ENCODE measurements around the gene PLEKHA6.

PLEKHA6 gene, protein sequence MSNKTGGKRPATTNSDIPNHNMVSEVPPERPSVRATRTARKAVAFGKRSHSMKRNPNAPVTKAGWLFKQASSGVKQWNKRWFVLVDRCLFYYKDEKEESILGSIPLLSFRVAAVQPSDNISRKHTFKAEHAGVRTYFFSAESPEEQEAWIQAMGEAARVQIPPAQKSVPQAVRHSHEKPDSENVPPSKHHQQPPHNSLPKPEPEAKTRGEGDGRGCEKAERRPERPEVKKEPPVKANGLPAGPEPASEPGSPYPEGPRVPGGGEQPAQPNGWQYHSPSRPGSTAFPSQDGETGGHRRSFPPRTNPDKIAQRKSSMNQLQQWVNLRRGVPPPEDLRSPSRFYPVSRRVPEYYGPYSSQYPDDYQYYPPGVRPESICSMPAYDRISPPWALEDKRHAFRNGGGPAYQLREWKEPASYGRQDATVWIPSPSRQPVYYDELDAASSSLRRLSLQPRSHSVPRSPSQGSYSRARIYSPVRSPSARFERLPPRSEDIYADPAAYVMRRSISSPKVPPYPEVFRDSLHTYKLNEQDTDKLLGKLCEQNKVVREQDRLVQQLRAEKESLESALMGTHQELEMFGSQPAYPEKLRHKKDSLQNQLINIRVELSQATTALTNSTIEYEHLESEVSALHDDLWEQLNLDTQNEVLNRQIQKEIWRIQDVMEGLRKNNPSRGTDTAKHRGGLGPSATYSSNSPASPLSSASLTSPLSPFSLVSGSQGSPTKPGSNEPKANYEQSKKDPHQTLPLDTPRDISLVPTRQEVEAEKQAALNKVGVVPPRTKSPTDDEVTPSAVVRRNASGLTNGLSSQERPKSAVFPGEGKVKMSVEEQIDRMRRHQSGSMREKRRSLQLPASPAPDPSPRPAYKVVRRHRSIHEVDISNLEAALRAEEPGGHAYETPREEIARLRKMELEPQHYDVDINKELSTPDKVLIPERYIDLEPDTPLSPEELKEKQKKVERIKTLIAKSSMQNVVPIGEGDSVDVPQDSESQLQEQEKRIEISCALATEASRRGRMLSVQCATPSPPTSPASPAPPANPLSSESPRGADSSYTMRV

DNA sequence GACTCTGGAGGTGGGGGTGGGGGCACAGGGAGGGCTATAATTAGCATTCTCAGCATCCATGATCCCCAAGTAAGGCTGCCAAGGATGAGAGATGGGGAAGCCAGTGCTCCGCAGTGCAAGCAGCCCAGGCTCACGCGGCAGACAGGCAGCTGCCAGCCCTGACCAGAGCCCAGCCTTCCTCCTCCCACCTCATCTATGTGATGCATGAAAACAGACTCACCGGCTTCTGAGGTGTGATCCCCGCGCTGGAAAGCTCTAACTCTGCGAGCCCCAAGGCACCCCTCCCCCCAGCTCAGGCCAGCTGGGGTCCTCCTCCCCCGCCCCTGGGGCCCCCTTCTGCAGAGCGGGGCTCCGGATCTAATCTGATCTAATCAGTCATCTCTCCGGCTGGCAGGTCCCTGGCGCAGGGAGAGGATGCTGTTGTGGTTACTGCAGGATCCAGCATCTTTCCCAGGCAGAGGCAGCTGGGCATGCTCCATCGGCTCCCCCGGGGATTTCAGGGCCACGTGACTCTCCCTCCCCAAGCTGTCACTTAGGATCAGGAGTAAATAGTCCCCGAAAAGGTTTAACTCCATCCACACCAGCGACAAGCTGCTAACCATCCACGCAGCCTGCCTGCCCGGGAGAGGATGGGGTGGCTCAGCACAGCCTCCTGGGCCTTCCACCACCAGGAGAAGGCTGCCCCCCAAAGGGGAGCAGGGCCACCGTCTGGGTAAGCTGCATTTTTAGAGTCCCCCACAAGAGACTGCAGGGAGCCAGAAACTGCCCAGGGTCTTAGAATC, at the start of gene PLEKHA6:
PLEKHA6 (minus strand) TSS at position 456 of the 782 bp plus-strand sequence. CDS start 86,202 bp downstream, outside the sequence.
- DNase-seq (ENCODE audit: low read depth in 2 of 2, low spot score in 1 of 2), result no peak

DNA sequence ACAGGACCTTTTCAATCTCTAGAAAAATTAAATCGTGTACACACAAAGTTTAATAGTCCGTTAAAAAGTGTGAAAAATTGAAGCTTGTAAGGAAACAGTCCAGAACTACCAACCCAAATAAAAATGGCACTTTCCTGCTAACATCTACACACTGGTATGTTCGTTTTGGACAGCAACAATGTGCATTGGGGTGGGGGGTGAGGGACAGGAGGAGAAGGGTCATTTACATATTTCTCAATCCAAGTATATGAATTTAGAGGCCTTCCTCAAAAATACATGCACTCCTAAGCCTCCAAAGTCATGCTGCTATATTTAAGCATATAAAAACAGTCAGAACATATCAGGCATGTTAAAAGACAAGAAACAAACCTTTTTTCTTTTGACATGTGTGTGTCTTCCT, 49.4 kb upstream of the PLEKHA6 start:
- no peak for DNase-seq (ENCODE audit: low read depth in 2 of 2, low spot score in 1 of 2)

GRCh38 chr1:204408602-204409001, 48.9 kb upstream of the PLEKHA6 start:
- no peak for DNase-seq (ENCODE audit: low read depth in 2 of 2, low spot score in 1 of 2)

DNA sequence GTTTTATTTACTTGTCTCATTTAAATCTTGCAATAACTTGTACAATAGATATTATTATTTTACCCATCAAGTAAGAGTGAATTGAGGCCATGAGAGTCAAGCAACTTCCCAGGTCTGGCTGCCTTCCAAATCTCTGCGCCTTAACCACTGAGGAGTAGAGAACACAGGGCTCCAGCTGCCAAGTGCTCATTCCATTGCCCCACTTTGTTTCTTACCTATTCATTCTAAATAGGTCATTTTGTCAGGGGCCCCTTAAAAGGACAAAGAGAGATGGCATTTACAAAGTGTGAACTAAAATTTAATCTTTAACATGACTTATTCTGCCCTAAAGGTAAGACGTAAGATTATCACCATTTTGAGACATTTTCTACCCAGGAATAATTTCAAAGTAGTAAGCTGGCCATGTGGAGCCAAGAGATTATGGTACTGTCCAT, 48.4 kb upstream of the PLEKHA6 start:
- DNase-seq (ENCODE audit: low read depth in 2 of 2, low spot score in 1 of 2), result no peak

DNA sequence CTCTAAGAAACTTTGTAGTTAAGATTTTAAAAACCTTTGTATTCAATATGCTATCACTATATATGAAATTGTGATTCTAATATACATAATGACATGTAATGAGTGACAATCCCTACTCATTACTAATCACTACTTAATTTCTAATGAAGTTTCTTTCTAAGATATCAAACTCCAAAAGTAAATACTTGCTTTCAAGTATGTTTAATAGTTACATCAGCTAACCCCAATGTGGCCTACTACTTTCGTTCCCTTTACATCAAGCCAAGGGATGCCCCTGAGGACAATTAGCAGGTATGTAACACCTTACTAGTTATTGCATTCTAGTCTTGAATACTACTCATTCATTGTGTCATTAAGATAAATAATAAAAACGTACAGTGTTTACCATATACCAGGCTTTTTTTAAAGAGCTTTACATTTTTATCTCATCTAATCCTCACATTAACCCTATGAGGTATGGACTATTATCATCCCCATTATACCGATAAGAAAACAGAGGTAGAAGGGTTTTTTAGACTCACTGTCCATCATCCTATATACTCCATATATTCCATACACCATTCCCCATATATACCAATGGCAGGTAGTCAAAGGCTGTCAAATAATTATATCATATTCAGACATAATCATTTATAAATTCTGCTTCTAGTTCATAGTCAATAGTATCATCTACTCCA, 47.7 kb upstream of the PLEKHA6 start:
- no peak for DNase-seq (ENCODE audit: low read depth in 2 of 2, low spot score in 1 of 2)

- no peak for DNase-seq (ENCODE audit: low read depth in 2 of 2, low spot score in 1 of 2)
These were observed 46.9 kb upstream of the PLEKHA6 start for GRCh38 chr1:204406621-204407020.

- no peak for DNase-seq (ENCODE audit: low read depth in 2 of 2, low spot score in 1 of 2)
These were observed 46.3 kb upstream of the PLEKHA6 start for GRCh38 chr1:204405988-204406387.

DNA sequence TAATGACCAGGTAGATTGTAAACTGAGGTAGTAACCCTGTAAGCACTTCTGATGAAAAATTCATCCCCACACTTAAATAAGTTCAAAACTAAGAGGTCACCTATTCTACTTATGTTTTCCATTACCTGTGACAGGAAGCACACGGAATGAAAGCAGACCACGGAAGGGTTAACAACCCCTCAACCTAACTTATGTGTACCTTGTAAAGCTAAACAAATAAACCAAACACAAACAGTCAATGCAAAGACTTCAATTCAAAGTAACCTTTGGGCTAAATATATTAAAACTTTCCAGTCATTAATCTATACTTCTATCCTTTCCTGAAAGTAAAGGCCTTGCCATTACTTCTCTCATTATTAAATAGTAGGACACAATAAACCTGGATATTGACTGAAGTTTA, 44.9 kb upstream of the PLEKHA6 start:
- DNase-seq (ENCODE audit: low read depth in 2 of 2, low spot score in 1 of 2), result no peak

- DNase-seq (ENCODE audit: low read depth in 2 of 2, low spot score in 1 of 2), result no peak
These were observed 42.7 kb upstream of the PLEKHA6 start for GRCh38 chr1:204402391-204402790.

GRCh38 chr1:204401730-204402129, 42.0 kb upstream of the PLEKHA6 start:
- no peak for DNase-seq (ENCODE audit: low read depth in 2 of 2, low spot score in 1 of 2)

DNA sequence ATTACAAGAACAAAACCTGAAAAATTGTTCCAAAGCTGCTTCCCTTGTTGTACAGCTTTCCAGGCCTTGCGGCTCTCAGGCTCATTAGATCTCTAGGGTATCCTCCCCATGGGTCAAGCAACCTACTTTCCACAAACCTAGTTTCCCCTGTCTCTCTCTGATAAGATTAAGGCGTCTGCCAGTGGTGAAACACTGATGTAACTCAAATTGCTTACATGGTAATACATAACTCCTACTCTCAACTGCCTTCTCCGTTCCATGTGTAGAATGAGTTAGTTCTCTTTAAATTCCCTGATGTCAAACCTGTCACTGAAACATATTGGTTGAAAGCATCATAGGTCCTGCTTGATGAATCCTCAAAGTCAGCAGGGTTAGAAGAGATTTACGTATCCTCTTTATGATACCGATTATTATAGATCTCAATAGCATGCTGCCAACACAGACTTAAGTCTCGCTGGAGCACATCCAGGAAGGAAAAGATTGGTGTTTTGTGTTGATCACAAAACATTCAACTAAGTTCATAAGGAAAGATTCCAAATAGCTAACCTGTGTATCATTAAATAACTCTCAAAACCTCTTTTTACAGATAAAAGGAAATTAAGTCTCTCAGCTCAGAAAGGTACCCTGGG, 41.3 kb upstream of the PLEKHA6 start:
- no peak for DNase-seq (ENCODE audit: low read depth in 2 of 2, low spot score in 1 of 2)

GRCh38 chr1:204398197-204399125, 38.7 kb upstream of the PLEKHA6 start:
- no peak for DNase-seq (ENCODE audit: low read depth in 2 of 2, low spot score in 1 of 2)

DNA sequence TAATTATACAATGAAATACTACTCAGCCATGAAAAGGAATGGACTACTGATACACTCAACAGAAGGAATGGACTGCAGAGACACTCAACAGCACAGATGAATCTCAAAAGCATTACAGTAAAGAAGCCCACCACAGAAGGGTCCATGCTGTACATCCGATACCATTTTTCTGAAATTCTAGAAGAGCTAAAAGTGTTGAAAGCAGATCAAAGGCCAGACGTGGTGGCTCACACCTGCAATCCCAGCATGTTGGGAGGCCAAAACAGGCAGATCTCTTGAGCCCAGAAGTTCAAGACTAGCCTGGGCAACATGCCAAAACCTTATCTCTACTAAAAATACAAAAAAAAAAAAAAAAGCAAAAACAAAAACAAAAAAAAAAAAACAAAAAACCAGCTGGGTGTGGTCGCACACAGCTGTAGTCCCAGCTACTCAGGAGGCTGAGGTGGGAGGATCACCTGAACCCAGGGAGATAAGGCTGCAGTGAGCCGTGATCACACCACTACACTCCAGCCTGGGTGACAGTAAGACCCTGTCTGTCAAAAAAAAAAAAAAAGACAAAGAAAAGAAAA, 36.4 kb upstream of the PLEKHA6 start:
- no peak for DNase-seq (ENCODE audit: low read depth in 2 of 2, low spot score in 1 of 2)

DNA sequence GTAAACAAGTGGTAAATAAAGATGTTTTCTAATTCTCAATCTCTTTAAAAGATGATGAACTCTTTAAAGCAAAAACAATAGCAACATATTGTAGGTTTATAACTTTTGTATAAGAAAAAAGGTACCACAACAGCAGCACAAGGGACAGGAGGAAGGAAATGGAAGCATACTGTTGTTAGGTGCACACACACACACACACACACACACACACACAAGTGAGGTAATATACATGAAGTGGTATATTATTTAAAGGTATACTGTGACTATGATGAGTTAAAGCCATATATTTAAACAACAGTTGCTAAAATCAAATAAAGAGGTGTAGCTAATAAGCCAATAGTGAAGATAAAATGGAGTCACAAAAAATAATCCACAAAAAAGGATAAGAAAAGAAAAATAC, 31.9 kb upstream of the PLEKHA6 start:
- DNase-seq (ENCODE audit: low read depth in 2 of 2, low spot score in 1 of 2), result no peak

DNA sequence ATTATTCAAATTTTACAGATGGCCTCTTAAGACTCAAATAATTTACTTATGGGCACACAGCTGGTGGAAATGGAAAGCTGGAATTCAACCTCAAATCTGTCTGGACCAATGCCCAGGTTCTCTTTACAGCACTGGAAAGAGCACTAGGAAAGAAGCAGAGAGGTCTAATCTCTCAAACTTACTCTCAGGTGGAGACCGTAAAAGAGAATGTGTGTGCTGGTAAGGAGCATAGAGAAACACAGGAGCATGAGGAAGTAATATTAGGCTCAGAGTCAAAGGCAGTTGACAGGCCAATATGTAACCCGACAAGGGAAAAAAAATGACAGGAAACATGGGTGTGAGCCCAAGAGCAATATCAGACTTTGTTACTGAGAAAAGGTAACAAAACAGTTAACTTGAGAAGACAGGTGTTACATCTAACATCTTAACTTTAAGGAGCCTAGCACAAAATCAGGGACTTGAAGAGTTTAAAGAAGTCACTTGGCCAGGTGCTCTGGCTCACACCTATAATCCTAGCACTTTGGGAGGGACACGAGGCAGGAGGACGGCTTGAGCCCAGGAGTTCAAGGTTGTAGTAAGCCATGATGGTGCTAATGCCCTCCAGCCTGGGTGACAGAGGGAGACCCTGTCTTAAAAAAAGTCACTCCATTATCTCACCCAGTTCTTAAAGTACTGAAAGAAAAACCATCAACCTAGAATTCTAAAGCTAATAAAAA, 31.2 kb upstream of the PLEKHA6 start:
- no peak for DNase-seq (ENCODE audit: low read depth in 2 of 2, low spot score in 1 of 2)

- DNase-seq (ENCODE audit: low read depth in 2 of 2, low spot score in 1 of 2), result no peak
These were observed 26.0 kb upstream of the PLEKHA6 start for GRCh38 chr1:204385727-204386126.

DNA sequence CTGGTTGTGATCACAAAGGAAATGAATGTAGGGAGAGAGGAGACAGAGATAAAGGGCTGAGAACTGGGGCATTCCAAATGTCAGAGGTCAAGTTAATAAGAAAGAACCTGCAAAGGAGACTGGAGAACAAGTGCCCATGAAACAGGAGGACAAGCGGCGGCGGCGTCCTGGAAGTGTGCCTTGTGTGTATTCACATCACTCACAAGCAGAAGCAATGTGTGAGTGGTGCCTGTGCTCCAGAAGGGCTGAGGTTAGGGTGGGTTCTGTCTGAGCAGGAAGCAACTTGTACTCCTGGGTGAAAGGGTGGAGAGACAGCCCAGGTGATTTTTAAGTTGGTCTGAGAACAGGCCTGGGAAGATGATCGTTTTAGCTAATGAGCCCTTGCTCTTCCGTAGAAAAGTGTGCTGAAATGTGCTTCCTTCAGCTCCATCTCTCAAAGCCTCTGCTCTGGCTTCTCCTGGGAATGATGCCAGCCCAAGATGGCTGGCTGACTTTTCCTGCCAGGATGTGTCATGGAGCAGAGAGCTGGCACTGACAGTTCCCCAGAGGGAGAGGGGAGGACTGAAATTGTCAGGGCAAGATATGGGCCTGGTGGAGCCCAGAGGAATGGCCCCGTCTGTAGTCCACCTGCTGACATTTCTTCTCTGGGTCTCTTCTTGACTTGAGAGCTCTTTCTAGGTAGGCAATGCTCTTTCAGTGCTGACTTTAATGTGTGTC, 25.1 kb upstream of the PLEKHA6 start:
- DNase-seq (ENCODE audit: low read depth in 2 of 2, low spot score in 1 of 2), result no peak

Measured in stimulated activated CD8-positive, alpha-beta memory T cell treated with anti-CD3 and anti-CD28 coated beads, Interleukin-4, amount 100 ng/mL, for 4 hours (primary cell).